Activated CD8-positive, alpha-beta memory T cell treated with anti-CD3 and anti-CD28 coated beads, Interleukin-2, amount 50 U/mL, for 1 hour (primary cell): Measurements from ENCODE around the gene PTPN21.
A peak's percentile ranks its signal among the peaks of the same experiment; 100 is the strongest.

Experiments
- DNase-seq: peaks from one replicate; pipeline ENCODE4 v3.0.0-alpha.2; 2020; ENCODE audit errors: extremely low read depth

Gene PTPN21

DNA sequence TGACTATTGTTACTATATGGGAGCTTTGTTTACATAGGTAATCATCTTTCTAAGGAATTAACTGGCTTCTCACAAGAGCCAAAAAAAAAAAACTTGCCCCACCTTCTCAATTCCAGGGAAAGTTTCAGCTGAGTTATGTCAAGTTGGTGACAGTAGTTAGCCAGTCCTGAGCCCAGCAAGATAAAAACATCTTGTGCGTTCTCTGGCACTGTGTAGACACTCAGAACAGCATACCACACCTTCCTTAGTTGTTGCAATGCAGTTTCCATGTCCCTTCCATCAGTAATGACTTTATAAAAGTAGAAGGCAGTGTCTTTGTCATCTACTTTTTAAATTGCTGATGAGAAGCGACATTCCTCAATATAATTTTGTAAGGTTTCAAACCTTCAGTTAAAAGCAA is 50.2 kb downstream of the PTPN21 start:
- no peak for DNase-seq

DNA sequence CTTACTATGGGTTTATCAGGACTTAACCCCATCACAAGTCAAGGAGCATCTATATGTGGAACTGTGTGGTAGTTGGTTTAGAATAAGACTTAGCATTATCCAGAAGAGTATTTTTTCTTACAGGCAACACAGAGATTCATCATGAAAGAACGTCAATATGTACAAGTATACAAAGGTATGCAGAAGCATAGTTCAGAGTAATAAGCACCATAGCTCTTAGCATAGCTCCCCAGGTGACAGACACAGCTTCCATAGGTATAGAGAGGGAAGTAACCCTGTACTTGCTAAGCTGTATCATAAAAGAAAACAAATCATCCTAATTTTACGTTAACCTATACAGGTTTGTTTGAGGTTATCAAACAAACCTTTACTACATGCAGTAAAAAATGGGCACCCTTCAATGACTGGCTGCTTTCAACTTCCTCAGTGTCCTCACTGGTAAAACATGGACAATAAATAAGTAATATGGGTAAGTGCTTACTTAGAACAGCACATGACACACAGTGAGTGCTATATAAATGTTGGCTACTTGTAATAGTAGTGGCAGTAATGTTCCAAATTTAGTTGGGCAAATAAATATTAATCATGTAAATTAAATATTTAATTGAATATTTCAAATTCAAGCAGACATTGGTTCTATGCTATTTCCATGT is 50.9 kb downstream of the PTPN21 start:
- no peak for DNase-seq

DNA sequence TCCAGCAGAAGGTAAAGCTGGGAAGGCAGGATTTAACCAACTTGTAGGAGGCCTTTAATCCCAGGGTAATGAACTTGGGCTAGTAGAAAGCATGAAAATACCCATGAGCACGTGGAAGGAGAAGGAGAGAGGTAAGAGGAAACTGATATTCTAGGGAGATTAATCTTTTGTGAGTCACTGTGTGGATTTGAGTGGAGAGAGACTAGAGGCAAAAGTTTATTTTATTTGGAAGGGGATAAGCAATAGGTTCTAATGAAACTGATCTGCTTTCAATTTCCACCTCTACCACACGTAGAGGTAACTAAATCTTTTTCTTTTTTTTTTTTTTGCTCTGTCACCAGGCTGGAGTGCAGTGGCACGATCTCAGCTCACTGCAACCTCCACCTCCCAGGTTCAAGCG is 52.1 kb downstream of the PTPN21 start:
- no peak for DNase-seq

DNA sequence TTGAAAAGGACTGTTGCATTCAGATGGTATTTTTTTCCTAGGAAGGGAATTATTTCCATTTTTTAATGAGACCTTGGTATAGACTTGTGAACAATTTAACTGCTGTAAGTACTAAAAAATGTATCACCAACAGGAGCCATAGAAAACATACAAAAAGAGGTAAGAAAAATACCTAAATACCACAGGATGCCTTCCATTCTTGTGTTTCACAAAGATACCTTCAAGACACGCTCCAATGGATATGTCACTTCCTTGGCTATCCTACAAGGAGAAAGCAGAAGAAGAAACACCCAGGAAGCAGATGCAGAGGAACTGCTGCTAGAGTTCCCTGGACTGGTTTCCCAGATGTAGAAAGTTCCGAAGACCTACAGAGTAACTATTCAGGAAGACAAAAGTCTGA is 54.2 kb downstream of the PTPN21 start:
- DNase-seq, result no peak

DNA sequence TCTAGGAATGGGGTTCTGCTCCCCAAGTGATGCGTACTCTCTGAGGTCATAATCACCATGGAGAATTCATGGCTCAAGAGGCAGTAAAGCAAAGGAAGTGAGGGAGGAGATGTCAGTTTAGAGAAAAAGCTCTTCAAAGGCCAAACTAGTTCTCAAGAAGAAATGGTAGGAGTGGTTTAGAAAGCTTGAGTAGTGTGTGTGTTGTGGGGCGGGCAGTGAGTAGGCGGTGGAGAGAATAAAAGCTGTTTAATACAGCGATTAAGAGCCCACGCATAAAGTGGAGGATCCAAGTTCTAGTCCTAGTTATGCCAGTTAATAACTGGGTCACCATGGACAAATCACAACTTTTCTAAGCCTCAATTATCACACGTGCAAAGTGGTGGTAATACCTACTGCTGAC is 55.6 kb downstream of the PTPN21 start:
- DNase-seq, result no peak

DNA sequence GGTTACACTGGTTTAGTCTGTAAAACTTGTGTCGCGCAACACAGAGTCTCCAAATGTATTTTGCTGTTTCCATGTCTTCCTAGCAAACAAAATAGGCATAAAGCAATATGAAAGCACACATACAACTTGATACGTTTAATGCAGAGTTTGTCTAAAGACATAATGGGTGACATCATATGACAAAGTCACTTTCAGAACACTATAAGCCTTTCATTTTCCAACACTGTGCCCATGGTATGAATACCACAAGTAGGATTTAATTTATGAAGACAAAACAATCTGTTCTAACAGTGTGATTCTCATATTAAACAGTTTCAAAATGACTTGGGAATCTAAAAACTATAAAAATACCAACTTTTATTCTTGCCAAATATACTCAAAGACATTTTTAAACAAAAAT is 58.4 kb downstream of the PTPN21 start:
- DNase-seq, result no peak

DNA sequence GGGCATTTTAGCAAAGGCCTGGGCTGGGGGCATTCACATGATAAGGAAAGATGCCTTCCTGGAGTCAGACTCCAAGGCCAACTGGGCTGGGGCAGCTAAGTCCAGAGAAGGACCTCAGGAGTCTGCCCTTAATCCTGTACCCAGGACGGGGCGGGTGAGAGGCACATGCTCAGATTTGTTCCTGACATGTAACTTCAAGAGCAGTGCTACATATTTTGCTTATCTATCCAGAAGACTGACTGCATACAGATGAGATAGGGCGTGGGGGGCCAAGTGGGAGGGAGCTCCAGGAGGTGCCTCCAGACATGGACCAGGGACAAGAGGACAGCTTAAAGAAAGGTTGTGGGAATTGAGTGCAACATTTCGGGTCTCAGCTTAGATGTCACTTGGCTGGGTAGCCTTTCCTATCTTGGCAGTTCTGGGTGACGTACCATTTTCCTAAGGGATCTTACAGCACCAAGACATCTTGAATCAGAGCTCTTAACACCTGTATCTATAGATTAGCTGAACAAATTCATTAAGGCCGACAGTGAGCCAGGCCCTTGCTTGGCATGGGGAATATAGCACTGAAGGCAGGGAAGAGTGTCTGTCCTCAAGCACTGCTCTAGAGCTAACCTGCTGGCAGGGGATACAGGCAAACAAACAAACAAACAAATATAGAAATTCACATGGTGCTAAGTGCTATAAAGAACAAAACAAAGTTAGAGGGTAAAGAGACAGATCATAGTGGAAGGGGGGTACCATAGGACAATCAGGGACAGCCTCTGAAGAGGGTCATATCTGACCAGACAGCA is 61.2 kb downstream of the PTPN21 start:
- no peak for DNase-seq

DNA sequence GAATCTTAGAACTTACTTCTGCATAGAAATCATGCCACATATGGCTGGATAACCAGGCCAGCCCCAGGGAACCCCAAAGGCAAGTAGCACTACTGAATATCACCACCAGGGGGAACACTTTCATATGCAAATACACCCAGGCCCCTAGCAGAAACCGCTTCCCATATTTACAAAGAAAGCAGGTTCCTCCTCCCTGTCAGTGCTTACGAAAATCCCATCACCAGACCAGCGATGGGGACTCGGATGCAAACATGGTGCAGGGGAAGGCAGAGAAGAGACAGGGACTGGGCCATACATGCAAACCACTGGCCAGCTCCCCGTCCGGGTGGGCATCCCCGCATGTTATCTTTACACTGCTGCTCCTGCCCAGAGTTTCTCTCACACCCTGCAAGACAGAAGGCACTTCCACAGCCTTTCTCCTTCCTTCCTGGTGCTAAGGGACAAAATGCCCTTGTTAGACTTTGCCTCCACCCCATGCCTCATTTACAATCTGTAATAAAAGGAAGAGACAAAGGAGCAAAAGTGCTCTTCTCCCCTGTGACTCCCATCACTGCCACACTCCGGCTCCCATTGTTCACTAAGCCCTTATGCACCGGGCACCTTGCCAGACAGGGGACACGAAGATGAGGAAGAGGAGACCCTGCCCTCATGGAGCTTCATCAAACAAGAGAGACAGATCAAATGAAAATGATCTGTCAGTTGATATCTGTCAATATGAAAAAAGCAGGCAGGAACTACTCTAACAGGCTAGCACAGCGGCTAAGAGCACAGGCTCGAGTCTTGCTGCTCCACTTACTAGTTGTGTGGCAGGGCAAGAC is 62.3 kb downstream of the PTPN21 start:
- peak; percentile 13 for DNase-seq

DNA sequence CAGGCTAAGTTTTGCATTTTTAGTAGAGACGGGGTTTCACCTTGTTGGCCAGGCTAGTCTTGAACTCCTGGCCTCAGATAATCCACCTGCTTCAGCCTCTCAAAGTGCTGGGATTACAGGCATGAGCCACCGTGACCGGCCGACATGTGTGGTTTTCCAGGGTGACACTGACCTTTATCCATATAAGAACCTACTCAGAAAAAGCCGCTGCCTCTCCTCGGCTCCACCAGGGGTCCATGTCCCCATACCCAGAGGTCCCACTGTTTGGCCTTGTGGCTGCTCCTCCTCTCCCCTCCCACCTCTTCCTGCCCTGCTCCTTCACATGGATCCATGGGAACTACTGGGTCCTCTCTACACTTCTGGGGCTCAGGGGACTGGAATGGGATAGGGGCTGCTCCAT is 64.6 kb downstream of the PTPN21 start:
- DNase-seq, result no peak

DNA sequence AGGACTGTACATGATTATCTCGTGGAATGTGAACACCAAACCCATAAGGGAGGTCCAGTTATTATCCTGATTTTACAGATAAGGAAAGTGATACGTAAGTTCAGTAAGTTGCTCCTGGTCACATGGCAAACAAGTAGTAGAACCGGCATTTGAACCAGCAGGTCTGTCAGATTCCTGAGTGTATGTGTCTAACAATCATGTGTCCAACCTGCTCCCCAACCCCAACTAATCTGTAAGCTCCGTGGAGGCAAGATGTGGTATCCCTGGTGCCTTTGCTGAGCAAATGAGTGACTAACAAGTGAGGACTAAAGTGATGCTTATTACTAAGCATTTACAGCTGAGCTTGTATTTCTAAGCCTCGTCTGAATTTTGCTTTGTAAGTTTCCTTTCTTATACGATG is 65.9 kb downstream of the PTPN21 start:
- no peak for DNase-seq

DNA sequence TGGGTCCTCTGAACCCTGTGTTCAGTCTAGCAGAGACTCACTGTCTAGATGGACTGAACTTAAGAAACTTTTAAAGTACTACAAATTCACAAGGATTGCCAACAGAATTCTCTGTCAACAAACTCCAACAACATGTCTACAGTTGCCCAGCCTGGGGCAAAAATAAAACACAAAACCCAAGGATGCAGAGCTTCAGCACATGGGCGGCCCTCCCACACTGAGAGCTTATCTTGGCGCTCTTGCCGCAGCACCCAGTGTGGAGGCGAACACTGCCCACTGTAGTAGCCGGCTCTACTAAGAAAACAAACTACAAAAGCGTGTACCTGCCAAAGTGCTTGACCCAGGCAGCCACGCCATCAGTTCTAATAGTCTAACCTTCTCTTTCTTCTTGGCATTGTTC is 66.7 kb downstream of the PTPN21 start:
- DNase-seq, result no peak

DNA sequence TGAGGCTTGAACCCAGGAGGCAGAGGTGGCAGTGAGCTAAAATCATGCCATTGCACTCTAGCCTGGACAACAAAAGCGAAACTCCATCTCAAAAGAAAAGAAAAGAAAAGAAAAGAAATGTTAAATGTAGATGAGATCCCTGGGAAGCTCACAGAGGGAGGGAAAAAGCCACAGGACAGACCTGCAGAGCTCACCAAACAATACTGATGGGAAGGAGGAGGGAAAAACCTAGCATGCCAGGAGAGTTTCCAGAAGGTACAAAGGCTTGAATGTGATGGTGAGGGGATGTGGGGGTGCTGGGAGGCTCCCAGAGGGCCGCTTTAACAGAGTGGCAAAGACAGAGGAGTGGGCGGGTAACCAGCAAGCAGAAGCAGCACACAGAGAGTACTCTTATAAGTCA is 72.3 kb downstream of the PTPN21 start:
- no peak for DNase-seq

DNA sequence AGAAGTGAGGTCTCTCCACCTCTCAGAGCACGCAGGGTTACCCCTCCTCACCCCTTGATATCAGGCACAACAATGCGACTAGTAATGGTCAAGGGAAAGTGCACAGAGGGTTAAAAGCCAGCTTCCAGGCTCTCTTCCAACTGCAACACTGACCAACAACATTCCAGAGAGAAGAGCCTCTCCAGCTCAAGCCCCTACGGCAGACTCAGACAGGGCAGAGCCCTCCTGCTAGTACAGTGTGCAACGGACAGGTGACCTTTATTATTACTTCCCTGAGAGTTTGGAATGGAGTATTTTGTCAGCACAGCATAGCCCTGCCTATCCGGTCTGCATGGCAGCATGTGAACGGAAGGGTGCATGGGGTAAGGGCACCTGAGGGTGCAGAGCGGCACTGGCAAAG is 73.0 kb downstream of the PTPN21 start:
- DNase-seq, result no peak

DNA sequence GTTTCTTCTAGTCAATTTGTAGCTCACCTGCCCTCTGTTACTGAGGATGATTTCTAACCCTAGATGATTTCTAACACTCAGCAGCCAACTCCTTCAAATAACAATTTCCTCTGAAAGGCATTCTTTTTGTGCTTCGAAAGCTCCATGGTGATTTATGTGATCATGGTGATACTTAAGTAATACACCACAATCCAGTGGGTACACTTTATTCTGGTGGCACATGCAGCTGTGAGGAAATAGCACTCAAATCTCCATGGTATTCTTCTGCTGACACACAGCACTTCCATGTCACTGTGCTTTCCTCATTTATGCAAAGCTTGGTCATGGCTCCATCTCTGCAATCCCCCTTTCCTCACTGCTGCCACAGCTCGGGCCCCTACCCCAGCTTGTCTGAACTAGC is 73.7 kb downstream of the PTPN21 start:
- no peak for DNase-seq

DNA sequence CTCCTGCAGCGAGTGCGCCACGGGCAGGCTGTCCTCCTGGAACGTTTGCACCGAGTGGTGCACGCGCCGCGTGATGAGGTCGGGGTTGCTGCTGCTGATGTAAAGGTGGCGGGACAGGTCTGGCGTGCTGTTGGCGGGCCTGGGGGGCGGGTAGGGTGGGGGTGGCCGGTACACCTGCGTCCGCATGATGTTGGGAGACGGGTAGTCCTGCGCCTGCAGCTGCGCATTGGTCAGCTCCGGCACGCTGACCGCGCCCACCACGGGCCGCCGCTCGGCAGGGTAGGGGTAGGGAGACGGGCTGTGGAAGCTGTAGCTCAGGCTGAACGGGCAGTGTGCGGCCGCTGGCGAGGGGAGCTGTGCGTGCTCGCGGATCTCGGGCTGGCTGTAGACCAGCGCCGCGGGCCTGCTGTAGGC is 75.2 kb downstream of the PTPN21 start:
- DNase-seq, result no peak

DNA sequence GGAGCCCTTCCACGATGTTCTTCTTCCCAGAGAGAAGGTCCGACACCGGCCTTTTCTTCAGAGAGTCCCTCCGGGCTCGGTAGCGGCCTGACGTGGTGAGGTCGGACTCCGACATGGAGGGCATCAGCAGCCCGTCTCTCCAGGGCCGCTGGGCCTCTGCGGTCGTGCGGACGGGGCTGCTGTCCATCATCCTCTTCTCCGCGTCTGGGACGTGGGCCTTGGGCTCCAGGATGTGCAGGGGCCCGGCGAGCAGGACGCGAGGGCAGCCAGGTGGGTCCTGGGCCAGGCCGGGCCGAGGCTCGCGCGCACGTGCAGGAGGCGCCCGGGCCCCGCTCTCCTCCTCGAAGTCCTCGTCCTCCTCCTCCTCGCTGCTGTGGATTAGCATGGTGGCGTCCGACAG is 75.9 kb downstream of the PTPN21 start:
- DNase-seq, result no peak

DNA sequence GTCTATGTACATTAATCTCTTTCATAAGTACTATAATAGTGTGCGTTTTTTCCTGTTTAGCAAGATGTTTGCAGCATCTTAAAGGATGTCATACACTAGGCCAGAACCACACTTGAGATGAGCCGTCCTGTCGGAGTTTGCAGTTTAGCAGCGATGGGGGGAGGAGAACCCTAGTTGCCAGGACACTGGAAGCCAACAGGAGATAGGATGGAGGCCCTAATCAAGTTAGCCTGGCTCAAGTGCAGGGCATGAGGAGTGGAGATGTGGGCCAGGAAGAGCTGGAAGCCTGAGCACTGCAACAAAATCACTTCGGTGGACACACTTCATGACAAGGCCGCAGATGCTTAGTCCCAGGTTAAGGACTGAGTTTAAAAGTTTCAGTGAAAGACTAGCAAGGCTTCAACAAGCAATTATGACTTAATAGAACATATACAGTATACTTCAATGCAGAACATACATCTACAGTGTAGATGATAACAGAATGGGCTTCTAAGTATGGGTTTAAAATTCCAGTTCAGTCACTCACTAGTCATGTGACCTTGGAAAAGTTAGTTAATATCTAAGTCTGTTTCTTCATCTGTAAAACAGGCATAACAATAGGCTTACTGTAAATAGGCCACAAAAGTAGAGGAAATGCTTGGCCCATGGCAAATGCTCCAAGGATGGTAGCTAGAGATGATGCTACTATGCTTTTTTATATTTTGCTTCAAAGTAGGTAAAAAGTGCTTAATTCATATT is 77.1 kb downstream of the PTPN21 start:
- DNase-seq, result no peak

DNA sequence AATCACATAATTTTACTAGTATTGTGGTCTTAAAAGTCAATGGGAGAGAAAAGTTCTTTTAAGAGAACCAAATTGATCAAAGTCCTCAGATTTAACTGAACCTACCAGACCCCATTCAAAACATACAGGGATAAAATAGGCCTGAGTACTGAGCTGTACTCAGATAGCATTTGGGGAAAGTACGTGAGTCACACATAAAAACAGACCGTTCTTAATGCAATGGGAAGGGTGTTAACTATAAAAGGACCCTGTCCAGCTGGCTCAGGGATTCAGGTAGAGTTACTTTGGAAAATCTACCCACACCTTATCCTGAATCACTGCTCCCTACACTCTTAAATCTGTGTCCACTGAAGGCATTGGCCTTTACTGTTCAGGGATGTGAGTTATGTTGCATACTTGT is 78.0 kb downstream of the PTPN21 start:
- no peak for DNase-seq

DNA sequence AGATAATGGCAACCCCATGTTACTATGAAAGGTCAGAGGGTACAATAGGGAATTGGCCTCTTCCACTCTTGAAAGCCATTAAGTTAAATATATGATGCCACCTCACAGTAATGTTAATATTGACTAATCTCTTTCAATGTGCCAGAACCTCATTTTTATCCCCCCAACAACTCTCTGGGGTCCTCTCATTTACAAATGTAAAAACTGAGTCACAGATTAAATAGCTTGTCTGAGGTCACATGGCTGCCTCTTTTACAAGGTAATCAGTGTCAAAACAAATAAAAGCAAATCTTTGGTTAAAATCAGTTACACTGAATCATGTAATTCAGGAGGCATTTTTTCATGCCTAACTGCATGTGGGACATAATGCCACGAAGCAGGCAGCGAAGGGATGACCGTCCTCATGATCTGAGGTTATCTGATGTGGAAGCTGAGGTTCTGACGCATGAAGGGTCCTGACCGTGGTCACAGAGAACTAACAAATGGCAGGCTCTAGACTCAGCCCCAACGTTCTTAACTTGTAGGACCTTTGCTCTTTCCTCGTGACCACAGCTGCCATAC is 78.5 kb downstream of the PTPN21 start:
- no peak for DNase-seq

DNA sequence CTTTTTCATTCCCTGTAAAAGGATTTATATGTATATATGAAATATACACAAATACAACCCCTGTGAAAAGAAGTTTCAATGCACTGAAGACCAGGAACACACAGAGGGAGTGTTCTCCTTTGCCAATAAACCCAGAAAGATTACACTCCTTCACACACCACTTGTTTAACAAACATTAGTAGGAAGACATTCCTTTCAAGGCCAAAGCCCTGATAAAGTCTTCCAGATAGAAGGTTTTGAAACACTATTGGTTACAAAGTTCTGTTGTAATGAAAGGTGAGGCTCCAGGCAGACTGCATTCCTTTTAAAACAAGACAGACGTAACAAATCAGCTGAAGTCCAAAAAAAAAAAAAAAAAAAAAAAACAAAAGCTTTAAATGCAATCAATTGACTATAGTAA is 81.0 kb downstream of the PTPN21 start:
- DNase-seq, result no peak

DNA sequence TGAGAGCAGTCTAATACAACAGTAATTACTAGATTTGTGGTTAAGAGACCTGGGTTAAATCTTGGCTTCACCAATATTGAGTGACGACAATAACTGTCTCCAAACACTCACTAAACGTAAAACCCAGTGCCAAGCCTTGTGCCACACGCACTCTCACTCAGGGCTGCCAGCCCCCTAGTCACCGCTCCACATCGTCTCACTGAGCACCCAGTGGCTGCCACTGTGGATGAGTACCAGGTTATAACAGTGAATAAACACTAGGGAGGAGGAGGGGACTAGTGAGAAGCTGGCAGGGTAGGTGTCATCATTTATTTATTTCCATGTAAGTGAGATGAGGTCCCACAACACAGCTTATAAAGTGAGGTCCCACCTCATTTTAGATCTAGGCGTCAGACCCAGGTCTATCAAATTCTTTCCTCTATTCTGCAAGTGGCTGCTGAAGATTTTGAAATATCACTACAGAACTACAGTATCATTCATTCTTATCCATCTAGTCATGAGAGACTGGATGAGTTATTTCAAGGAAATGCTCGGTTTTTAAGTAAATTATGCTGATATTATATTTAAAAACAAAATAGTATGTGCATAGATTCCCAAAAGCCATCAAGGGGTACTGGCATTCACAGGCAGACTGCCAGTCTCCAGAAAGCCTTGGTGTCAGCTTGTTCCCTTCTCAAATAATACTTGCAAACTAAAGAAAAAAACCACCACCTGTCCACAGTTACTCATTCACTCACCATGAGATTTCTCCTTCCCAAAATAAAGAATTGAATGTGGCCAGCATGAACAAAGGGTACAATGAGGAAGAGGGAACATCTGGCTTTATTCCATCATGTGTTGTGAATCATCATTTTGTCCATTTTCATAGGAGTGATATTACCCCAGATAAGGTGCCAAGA is 84.0 kb downstream of the PTPN21 start:
- no peak for DNase-seq
